Dermis blood vessel endothelial cell (primary cell): ENCODE data around the gene ANKS1A. TPM values are rescaled to one million over a fixed set of nuclear protein-coding genes. Genes with fewer than 3 reads are reported as not detected.

Experiments
- DNase-seq: peaks from one replicate; pipeline ENCODE4 v3.0.0; 2010
- total RNA-seq: library from RNA; depleted of rRNA; stranded (reverse); fragments of >200 nt; gene quantifications from 2 replicates; pipeline ENCODE4 v1.2.3, GENCODE V29; 2014

ANKS1A gene
- total RNA-seq, 1 donor from 2014 or later: 53.6 TPM

- peak; percentile 51 for DNase-seq
Observed at GRCh38 chr6:35043381-35044130, 154.5 kb downstream of the ANKS1A start.

- peak; percentile 96 for DNase-seq
Observed at GRCh38 chr6:35044145-35044745, 155.2 kb downstream of the ANKS1A start.

DNA sequence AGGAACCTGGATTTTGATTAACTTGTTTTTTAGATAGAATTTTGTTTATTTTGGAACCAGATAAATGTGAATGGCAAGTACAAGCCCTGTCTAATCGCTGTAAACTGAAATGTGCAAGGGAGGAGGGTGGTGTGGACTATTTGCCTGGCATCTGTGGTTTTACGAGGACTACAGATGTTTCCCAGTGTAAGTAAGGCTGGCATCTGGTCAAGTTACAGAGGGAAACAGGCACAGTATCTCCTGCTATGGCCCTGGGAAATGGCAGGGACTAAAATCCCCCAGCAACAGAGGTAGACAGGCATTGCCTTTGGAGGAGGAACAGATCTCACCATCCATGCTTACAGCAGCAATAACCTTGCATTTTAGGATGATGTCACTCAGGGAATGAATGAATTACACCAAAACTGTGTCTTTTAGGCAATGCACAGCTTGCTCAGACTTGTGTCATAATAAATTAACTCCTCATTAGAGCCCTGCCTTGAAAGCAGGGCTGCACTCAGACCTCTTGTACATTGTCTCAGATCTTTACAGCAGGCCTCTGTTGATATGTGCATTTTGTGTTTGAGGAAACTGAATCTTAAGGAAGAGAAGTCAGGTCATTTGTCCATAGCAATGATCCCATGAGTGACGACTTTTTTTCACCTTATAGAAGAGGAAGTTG, 155.8 kb downstream of the ANKS1A start:
- peak; percentile 97 for DNase-seq

DNA sequence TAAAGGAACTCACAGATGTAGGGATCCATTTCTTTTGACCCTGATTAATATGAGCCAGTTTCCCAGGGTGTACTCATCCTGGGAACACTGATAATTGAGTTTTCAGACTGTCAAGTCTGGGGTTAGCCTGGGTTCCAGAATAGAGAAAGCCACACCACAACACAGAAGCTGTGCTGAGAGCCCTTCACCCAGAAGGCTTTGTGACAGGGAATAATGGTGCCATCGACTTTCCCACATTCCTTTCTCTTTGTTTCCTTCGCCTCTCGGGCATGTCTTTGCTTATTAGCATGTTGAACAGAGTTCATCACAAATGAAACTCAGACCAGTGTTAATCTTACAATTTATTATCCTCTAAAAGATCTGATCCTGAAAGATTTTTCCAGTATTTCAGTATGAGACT, 157.0 kb downstream of the ANKS1A start:
- no peak for DNase-seq

DNA sequence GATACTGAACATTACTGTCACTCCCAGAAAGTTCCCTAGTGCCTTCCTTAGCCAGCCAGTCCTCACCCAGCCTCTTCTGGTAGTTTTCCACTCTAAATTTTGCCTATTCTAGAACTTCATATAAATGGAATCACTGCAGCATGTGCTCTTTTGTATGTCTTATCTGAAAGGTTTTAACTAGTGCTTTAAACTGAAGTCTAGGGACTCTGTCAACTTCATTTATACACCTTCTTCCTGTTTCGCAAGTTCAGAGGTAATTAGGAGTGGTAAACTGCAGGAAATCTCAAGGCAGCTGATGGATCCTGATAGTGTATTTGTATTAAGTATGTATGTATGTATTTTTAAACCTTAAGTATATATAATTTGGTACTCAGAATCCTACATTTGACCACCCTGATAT, 157.8 kb downstream of the ANKS1A start:
- peak; percentile 80 for DNase-seq

- DNase-seq: peak; percentile 78
Observed at GRCh38 chr6:35047265-35048011, 158.4 kb downstream of the ANKS1A start.

- DNase-seq: no peak
Observed at GRCh38 chr6:35048031-35048613, 159.1 kb downstream of the ANKS1A start.

DNA sequence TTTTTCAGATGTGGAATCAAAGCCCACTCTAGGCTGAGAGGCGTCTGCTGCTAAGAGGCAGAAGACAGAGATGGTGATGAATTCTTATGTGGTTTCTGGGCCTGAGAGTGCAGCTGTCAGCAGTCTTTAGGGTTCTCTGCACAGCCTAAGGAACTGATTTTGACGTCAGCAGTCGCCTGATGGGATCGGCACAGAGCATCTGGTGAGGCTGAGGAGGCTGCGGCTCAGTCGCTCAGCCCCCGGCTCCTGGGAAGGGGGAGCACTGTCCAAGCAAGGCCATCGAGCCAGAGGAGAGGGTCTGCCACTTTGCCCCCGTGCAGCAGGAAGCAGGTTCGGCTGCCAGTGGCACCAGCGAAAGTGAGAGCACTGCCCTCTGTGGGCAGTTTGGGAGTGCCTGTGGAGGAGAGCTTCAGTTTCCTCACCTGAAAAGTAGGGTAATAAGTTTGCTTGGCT, 159.6 kb downstream of the ANKS1A start:
- no peak for DNase-seq

DNA sequence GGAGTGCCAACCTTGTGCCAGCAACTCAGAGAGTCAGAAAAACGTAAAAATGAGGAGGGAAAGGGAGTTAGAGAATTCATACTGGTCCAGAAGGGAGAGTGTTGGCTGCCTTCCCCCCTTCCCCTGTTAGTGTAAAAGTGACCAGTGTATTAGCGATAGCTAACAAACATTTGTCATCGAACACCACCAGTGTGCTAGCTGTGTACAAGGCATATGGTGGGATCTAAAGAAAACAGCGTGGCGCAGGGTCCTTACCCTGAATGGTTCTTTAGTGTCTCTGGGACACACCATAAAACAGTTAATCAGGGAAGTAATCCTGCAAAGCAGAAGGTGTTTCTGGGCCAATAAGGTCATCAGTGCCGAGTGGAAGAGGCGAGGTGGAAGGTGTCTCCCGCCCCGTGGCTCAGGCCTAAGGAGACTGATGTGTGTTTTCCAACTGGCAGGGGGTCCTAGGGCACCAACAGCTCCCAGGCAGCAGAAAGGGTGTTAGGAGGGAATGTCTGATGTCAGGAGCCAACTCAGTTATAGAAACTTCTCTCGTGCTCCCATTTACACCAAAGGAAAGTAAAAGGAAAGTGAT, 160.2 kb downstream of the ANKS1A start:
- no peak for DNase-seq

DNA sequence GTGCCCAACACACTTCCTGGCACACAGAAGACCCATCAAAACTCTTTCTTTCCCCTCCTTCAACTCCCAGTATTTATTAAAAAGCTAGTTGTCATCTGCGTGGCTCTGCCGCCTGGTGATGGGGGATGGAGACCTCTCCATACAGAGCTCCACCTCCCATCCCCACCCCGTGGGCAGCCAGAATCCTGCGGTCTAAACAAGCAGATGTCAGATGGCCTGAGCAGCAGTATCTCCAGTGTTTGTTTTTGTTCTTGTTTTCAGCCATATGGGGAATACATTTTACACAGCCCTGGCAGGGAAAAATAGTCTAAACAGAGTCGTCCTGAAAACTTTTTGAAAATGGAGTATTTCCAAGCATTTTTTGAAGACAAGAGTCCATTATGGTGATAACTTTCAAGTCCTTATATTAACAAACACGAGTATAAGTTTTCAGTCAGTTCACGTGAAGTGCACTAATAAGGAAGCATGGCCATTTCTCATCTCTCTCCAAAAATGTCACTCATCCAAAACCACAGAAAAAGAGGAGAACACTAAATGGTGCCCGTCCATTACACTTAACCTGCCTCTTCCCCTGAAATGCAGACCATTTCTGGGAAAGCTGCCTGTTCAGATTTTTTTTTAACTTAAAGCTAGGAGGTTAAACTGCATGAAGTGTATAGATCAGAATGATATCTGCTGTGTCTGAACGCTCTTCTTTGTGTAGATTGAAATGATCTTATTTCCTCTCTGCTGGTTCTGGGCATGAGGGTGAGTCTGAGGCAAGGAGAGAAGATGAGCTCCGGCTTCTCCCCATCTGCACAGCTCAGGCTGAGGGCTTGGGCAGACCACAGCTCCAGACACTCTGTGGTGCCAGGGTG, 161.1 kb downstream of the ANKS1A start:
- peak; percentile 37 for DNase-seq

- DNase-seq: no peak
Observed at GRCh38 chr6:35050757-35051330, 161.8 kb downstream of the ANKS1A start.

DNA sequence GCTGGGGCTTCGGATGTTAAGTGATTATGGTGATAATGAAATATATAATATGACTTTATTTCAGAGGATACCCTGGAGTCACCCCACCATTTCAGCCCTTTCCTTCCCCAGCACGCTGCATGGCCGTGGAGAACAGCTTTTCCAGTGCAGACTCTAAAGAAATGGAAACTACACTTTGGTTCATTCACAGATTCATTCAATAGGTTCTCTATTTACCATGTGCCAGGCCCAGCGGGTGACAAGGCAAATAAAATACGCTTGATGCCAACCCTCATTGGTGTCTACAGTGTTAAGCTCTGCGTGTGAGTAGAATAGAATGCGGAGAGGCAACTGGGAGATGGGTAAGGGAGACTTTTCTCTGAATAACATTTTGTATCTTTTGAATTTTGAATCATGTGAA, 162.3 kb downstream of the ANKS1A start:
- no peak for DNase-seq

DNA sequence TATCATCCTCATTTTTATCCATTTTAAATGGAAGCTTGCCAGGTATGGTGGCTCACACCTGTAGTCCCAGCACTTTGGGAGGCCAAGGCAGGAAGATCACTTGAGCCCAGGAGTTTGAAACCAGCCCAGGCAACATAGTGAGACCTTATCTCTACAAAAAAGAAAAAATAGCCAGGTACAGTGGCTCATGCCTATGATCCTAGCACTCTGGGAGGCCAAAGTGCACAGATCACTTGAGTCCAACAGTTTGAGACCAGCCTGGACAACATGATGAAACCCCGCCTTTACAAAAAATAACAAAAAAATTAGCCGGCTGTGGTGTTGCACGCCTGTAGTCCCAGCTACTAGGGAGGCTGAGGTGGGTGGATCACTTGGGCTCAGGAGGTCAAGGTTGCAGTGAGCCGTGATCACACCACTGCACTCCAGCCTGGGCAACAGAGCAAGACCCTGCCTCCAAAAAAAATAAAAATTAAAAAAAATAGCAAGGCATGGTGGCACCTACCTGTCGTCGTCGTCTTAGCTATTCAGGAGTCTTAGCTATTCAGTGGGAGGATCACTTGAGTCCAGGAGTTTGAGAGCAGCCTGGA, 163.0 kb downstream of the ANKS1A start:
- no peak for DNase-seq

GRCh38 chr6:35052694-35053565, 163.9 kb downstream of the ANKS1A start:
- DNase-seq: no peak

GRCh38 chr6:35053701-35054100, 164.6 kb downstream of the ANKS1A start:
- DNase-seq: no peak

- DNase-seq: no peak
Observed at GRCh38 chr6:35054106-35054742, 165.2 kb downstream of the ANKS1A start.

DNA sequence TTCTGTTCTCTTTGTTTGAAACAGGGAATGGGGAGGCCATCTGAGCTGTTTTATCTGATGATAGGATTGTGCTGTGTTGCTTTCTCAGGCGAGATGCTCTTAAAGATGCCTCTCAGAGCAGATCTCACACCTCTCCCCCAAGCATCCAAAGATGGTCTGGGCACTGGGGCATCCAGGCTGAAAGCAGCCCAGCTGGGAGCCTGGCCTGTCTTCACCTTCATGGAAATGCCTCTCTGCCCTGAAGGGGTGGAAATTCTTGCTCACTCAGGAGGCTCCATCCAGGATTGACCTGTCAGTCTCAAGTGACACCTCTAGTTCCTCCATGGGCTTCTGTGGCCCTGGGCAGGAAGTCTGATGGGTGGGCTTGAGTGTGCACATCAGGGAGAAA, 165.7 kb downstream of the ANKS1A start:
- DNase-seq: no peak

- DNase-seq: no peak
Observed at GRCh38 chr6:35055891-35056290, 166.8 kb downstream of the ANKS1A start.

GRCh38 chr6:35056952-35057351, 167.9 kb downstream of the ANKS1A start:
- DNase-seq: no peak
